ENCODE data around the gene PIEZO2.
"Not testable (repeated sequence)": the region's sequence is repeated elsewhere in the genome, so short reads cannot be mapped to it uniquely, and the experiment has no call there.

The PIEZO2 gene

GRCh38 chr18:10661317-10661716, 488.1 kb downstream of the PIEZO2 start:
- no peak for DNase-seq

- DNase-seq: no peak
Measured at GRCh38 chr18:10660179-10660884, 489.0 kb downstream of the PIEZO2 start.

- no peak for DNase-seq
Measured at GRCh38 chr18:10659594-10659993, 489.8 kb downstream of the PIEZO2 start.

GRCh38 chr18:10659000-10659399, 490.4 kb downstream of the PIEZO2 start:
- no peak for DNase-seq

- DNase-seq: not testable (repeated sequence)
Measured at GRCh38 chr18:10644003-10644402, 505.4 kb downstream of the PIEZO2 start.

- not testable (repeated sequence) for DNase-seq
Measured at GRCh38 chr18:10642915-10643524, 506.3 kb downstream of the PIEZO2 start.

- DNase-seq: not testable (repeated sequence)
Measured at GRCh38 chr18:10638539-10638885, 510.9 kb downstream of the PIEZO2 start.

- DNase-seq: not testable (repeated sequence)
Measured at GRCh38 chr18:10637858-10638538, 511.4 kb downstream of the PIEZO2 start.

- DNase-seq: not testable (repeated sequence)
Measured at GRCh38 chr18:10629076-10629475, 520.3 kb downstream of the PIEZO2 start.

GRCh38 chr18:10626606-10627213, 522.7 kb downstream of the PIEZO2 start:
- DNase-seq: not testable (repeated sequence)

GRCh38 chr18:10623606-10624005, 525.8 kb downstream of the PIEZO2 start:
- DNase-seq: not testable (repeated sequence)

- DNase-seq: not testable (repeated sequence)
Measured at GRCh38 chr18:10622982-10623381, 526.4 kb downstream of the PIEZO2 start.

- DNase-seq: not testable (repeated sequence)
Measured at GRCh38 chr18:10620670-10621329, 528.6 kb downstream of the PIEZO2 start.

Data from SW 1271 (cell line).